ENCODE data around the gene PARD3B. TPM values are rescaled to one million over a fixed set of nuclear protein-coding genes. Genes with fewer than 3 reads are reported as not detected.

The PARD3B gene
- total and polyA plus RNA-seq, 2 experiments from 2014 or later, result 3.5 to 4.4 TPM

DNA sequence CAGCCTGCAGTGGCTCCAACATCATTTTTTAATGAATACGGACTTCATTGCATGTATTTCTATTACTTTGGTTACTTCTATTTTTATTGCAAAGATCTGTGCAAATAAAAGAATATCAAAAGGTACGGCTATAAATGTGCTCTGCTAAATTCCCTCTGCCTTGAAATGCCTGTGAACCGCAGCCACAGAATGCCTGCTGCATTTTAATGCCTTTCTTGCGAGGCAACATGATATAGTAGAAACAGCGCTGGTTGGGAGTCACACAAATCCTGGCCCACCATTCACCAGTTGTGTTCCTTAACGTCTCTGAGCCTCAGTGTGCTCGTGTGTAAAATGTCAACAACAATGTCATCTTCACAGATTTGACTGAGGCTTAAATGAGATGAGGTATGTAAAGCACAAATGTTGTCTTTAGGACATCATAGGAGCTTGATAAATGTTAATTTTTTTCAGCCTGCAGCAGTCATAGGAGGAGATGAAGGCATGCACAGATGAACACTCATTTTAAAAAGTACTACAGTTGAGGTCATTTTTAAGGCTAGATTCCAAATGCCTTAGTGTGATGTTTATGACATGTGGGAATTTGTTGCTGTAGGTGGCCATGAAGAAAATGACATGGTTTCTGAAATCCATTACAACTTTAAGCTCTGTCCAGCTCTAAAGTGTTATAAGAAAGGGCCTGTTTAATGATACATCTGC, 949.4 kb downstream of the PARD3B start:
- H3K27me3 Mint-ChIP-seq (ENCODE audit: insufficient read depth, low read depth, poor library complexity), result peaks cover 5% of the 10 kb centered on the region
- peaks cover 4% of the 10 kb centered on the region; the same call in 2 of the 3 replicates for H3K36me3 Mint-ChIP-seq (ENCODE audit: low read depth)
- ATAC-seq (no peak), DNase-seq (ENCODE audit: low spot score) (no peak)
- H4K20me1 ChIP-seq (replicated peaks; ENCODE audit: insufficient read depth), result no peaks in the 10 kb centered on the region
- H3K4me3 Mint-ChIP-seq, result no peak overlapping the region
- H2AFZ ChIP-seq, result no peak overlapping the region
- H3K27ac ChIP-seq (ENCODE audit: low read depth), result no peak overlapping the region
- H3K4me1 ChIP-seq (ENCODE audit: insufficient read depth), result no peaks in the 10 kb centered on the region
- H3K9me2 ChIP-seq (ENCODE audit: insufficient read depth), result no peaks in the 10 kb centered on the region
- H3K27me3 ChIP-seq (ENCODE audit: insufficient read depth), result no peaks in the 10 kb centered on the region
- TF ChIP-seq POLR2AphosphoS5 (IDR thresholded peaks at IDR 0.05; ENCODE audit: low read depth) (no peak), EZH2phosphoT487 (IDR thresholded peaks at IDR 0.05; ENCODE audit: unreplicated experiment) (no peak), CREB1 (CRISPR knock-in tag; IDR thresholded peaks at IDR 0.05; ENCODE audit: low read depth) (no peak), STAT1 (IDR thresholded peaks at IDR 0.05; ENCODE audit: unreplicated experiment) (no peak)
- TF ChIP-seq, protein P1, sequence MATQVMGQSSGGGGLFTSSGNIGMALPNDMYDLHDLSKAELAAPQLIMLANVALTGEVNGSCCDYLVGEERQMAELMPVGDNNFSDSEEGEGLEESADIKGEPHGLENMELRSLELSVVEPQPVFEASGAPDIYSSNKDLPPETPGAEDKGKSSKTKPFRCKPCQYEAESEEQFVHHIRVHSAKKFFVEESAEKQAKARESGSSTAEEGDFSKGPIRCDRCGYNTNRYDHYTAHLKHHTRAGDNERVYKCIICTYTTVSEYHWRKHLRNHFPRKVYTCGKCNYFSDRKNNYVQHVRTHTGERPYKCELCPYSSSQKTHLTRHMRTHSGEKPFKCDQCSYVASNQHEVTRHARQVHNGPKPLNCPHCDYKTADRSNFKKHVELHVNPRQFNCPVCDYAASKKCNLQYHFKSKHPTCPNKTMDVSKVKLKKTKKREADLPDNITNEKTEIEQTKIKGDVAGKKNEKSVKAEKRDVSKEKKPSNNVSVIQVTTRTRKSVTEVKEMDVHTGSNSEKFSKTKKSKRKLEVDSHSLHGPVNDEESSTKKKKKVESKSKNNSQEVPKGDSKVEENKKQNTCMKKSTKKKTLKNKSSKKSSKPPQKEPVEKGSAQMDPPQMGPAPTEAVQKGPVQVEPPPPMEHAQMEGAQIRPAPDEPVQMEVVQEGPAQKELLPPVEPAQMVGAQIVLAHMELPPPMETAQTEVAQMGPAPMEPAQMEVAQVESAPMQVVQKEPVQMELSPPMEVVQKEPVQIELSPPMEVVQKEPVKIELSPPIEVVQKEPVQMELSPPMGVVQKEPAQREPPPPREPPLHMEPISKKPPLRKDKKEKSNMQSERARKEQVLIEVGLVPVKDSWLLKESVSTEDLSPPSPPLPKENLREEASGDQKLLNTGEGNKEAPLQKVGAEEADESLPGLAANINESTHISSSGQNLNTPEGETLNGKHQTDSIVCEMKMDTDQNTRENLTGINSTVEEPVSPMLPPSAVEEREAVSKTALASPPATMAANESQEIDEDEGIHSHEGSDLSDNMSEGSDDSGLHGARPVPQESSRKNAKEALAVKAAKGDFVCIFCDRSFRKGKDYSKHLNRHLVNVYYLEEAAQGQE (IDR thresholded peaks at IDR 0.05; ENCODE audit: unreplicated experiment), result no peak
- TF ChIP-seq, protein P2, sequence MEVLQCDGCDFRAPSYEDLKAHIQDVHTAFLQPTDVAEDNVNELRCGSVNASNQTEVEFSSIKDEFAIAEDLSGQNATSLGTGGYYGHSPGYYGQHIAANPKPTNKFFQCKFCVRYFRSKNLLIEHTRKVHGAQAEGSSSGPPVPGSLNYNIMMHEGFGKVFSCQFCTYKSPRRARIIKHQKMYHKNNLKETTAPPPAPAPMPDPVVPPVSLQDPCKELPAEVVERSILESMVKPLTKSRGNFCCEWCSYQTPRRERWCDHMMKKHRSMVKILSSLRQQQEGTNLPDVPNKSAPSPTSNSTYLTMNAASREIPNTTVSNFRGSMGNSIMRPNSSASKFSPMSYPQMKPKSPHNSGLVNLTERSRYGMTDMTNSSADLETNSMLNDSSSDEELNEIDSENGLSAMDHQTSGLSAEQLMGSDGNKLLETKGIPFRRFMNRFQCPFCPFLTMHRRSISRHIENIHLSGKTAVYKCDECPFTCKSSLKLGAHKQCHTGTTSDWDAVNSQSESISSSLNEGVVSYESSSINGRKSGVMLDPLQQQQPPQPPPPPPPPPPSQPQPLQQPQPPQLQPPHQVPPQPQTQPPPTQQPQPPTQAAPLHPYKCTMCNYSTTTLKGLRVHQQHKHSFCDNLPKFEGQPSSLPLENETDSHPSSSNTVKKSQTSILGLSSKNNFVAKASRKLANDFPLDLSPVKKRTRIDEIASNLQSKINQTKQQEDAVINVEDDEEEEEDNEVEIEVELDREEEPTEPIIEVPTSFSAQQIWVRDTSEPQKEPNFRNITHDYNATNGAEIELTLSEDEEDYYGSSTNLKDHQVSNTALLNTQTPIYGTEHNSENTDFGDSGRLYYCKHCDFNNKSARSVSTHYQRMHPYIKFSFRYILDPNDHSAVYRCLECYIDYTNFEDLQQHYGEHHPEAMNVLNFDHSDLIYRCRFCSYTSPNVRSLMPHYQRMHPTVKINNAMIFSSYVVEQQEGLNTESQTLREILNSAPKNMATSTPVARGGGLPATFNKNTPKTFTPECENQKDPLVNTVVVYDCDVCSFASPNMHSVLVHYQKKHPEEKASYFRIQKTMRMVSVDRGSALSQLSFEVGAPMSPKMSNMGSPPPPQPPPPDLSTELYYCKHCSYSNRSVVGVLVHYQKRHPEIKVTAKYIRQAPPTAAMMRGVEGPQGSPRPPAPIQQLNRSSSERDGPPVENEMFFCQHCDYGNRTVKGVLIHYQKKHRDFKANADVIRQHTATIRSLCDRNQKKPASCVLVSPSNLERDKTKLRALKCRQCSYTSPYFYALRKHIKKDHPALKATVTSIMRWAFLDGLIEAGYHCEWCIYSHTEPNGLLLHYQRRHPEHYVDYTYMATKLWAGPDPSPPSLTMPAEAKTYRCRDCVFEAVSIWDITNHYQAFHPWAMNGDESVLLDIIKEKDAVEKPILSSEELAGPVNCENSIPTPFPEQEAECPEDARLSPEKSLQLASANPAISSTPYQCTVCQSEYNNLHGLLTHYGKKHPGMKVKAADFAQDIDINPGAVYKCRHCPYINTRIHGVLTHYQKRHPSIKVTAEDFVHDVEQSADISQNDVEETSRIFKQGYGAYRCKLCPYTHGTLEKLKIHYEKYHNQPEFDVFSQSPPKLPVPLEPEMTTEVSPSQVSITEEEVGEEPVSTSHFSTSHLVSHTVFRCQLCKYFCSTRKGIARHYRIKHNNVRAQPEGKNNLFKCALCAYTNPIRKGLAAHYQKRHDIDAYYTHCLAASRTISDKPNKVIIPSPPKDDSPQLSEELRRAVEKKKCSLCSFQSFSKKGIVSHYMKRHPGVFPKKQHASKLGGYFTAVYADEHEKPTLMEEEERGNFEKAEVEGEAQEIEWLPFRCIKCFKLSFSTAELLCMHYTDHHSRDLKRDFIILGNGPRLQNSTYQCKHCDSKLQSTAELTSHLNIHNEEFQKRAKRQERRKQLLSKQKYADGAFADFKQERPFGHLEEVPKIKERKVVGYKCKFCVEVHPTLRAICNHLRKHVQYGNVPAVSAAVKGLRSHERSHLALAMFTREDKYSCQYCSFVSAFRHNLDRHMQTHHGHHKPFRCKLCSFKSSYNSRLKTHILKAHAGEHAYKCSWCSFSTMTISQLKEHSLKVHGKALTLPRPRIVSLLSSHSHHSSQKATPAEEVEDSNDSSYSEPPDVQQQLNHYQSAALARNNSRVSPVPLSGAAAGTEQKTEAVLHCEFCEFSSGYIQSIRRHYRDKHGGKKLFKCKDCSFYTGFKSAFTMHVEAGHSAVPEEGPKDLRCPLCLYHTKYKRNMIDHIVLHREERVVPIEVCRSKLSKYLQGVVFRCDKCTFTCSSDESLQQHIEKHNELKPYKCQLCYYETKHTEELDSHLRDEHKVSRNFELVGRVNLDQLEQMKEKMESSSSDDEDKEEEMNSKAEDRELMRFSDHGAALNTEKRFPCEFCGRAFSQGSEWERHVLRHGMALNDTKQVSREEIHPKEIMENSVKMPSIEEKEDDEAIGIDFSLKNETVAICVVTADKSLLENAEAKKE (CRISPR knock-in tag; IDR thresholded peaks at IDR 0.05), result no peak
- TF ChIP-seq, protein P3, sequence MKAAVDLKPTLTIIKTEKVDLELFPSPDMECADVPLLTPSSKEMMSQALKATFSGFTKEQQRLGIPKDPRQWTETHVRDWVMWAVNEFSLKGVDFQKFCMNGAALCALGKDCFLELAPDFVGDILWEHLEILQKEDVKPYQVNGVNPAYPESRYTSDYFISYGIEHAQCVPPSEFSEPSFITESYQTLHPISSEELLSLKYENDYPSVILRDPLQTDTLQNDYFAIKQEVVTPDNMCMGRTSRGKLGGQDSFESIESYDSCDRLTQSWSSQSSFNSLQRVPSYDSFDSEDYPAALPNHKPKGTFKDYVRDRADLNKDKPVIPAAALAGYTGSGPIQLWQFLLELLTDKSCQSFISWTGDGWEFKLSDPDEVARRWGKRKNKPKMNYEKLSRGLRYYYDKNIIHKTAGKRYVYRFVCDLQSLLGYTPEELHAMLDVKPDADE (IDR thresholded peaks at IDR 0.05), result no peak
- H3K9me3 Mint-ChIP-seq, result peaks cover 14% of the 10 kb centered on the region; the same call in 2 of the 3 replicates
- no peak overlapping the region for H3K4me2 ChIP-seq
- H3K27ac Mint-ChIP-seq, result no peak overlapping the region
- H3K36me3 ChIP-seq (ENCODE audit: insufficient read depth), result no peaks in the 10 kb centered on the region
- no peaks in the 10 kb centered on the region for H3K79me2 ChIP-seq (replicated peaks; ENCODE audit: insufficient read depth)
- H3K4me3 ChIP-seq, result no peak overlapping the region
- H3K4me1 Mint-ChIP-seq, result peaks cover 25% of the 10 kb centered on the region
- H3F3A ChIP-seq (replicated peaks; ENCODE audit: low read depth), result no peaks in the 10 kb centered on the region
